B cell (primary cell): ENCODE results near the gene DPP4.

Experiments used
- CTCF ChIP-seq: fragments of 200-600 bp; IDR thresholded peaks from one replicate; pipeline ENCODE4 v1.8.0; 2022; ENCODE audit warnings: antibody characterized with exemption, mild to moderate bottlenecking
- EZH2 ChIP-seq: IDR thresholded peaks from 2 replicates; pipeline ENCODE4 v1.6.1; 2012; ENCODE audit warnings: borderline replicate concordance, low read depth, mild to moderate bottlenecking, moderate library complexity, low read length; ENCODE audit not compliant: insufficient read depth, poor library complexity, severe bottlenecking

DNA sequence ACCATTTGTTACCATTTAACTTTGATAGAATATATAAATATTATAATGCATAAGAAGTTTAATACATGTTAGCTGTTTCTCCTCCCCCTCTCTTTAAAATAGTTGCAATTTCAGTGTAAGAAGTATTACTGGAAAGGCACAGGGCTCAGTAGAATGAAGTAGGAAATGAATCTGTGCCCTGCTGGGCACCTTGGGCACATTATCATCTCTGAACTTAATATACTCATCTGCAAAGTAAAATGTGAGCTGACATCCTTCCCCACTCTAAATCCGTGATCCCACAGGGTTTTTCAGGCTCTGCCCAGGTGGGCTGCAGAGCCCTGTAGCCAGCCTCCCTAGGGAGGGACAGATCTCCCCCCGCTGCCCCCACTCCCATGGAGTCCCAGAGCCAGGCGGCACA is 56.8 kb downstream of the DPP4 start:
- TF ChIP-seq EZH2 (no peak), CTCF (no peak)
